GM12875 (cell line): Measurements from ENCODE around the gene EFNA4.
"Not testable (repeated sequence)": the region's sequence is repeated elsewhere in the genome, so short reads cannot be mapped to it uniquely, and the experiment has no call there.

Experiments used
- H3K4me3 ChIP-seq: one replicate; pipeline ENCODE4 v1.5.1; 2011; ENCODE audit warnings: low read depth, low read length, control low read depth
- CTCF ChIP-seq: IDR thresholded peaks from 2 replicates; pipeline ENCODE4 v1.5.1; 2011; ENCODE audit warnings: low read depth, mild to moderate bottlenecking, control low read depth, inconsistent platforms, low read length, moderate library complexity, borderline replicate concordance; ENCODE audit not compliant: insufficient read depth

EFNA4 gene

GRCh38 chr1:155116113-155116764 is 52.7 kb downstream of the EFNA4 start:
- TF ChIP-seq CTCF = no peak
- no peak overlapping the region for H3K4me3 ChIP-seq

- no peak for TF ChIP-seq CTCF
- no peak overlapping the region for H3K4me3 ChIP-seq
Measured at GRCh38 chr1:155117610-155118009, 54.1 kb downstream of the EFNA4 start.

- not testable (repeated sequence) for H3K4me3 ChIP-seq
Measured at GRCh38 chr1:155118090-155118489, 54.5 kb downstream of the EFNA4 start.
